Measurements from ENCODE around the gene HLX.
A peak's percentile ranks its signal among the peaks of the same experiment; 100 is the strongest.

HLX gene

GRCh38 chr1:220882061-220882891 is 3.0 kb downstream of the HLX start:
- DNase-seq (no peak), ATAC-seq (no peak)

- DNase-seq (no peak), ATAC-seq (no peak)
Measured at GRCh38 chr1:220884109-220884980, 5.1 kb downstream of the HLX start.

GRCh38 chr1:220884981-220885918 is 6.0 kb downstream of the HLX start:
- ATAC-seq (no peak), DNase-seq (no peak)

GRCh38 chr1:220885971-220886370 is 6.7 kb downstream of the HLX start:
- DNase-seq = no peak
- ATAC-seq = no peak

- no peak for ATAC-seq
Measured at GRCh38 chr1:220886470-220887201, 7.4 kb downstream of the HLX start.

GRCh38 chr1:220887202-220887519 is 7.9 kb downstream of the HLX start:
- ATAC-seq (no peak), DNase-seq (no peak)

More at GRCh38 chr1:220886470-220887201, 7.4 kb downstream of the HLX start:
- no peak for DNase-seq

GRCh38 chr1:220887520-220888416 is 8.5 kb downstream of the HLX start:
- DNase-seq (no peak), ATAC-seq (peak; percentile 15)

- DNase-seq = no peak
- ATAC-seq = no peak
Measured at GRCh38 chr1:220888417-220888986, 9.3 kb downstream of the HLX start.

GRCh38 chr1:220889333-220889732 is 10.1 kb downstream of the HLX start:
- no peak for DNase-seq
- no peak for ATAC-seq

- DNase-seq (no peak), ATAC-seq (no peak)
Measured at GRCh38 chr1:220889848-220890287, 10.6 kb downstream of the HLX start.

- no peak for DNase-seq
- ATAC-seq = no peak
Measured at GRCh38 chr1:220890602-220891001, 11.4 kb downstream of the HLX start.

GRCh38 chr1:220891224-220892085 is 12.2 kb downstream of the HLX start:
- DNase-seq (no peak), ATAC-seq (no peak)

GRCh38 chr1:220892086-220892376 is 12.8 kb downstream of the HLX start:
- DNase-seq = no peak

GRCh38 chr1:220892997-220893700 is 13.9 kb downstream of the HLX start:
- DNase-seq (no peak), ATAC-seq (no peak)

More at GRCh38 chr1:220892086-220892376, 12.8 kb downstream of the HLX start:
- no peak for ATAC-seq

GRCh38 chr1:220893701-220894024 is 14.4 kb downstream of the HLX start:
- DNase-seq (no peak), ATAC-seq (no peak)

- DNase-seq (no peak), ATAC-seq (peak; percentile 32)
Measured at GRCh38 chr1:220894025-220894923, 15.0 kb downstream of the HLX start.

- ATAC-seq (no peak), DNase-seq (no peak)
Measured at GRCh38 chr1:220894924-220895256, 15.6 kb downstream of the HLX start.

All from stimulated activated naive CD8-positive, alpha-beta T cell treated with anti-CD3 and anti-CD28 coated beads, Interleukin-15, Interleukin-2, amounts not matched to agents 100 U/mL and 50 U/mL, for 24 hours (primary cell).